H1 (cell line): ENCODE results near the gene PRR14L. TPM values are rescaled to one million over a fixed set of nuclear protein-coding genes. Genes with fewer than 3 reads are reported as not detected.

Source experiments
- CTCF ChIA-PET: fragments of 300-600 bp; sonication (Branson Sonifier 250); formaldehyde crosslinking; loops from one replicate; lab custom pipeline; 2021; ENCODE audit not compliant: partially characterized antibody; lab: Charles Lee
- POLR2A ChIA-PET: fragments of 300-600 bp; sonication (Branson Sonifier 250); formaldehyde crosslinking; loops from one replicate; lab custom pipeline; 2021; ENCODE audit warnings: inconsistent platforms; ENCODE audit not compliant: partially characterized antibody; lab: Charles Lee
- DNase-seq, 2 experiments: peaks; one replicate each; pipeline versions ENCODE4 v3.0.0 to v3.0.0-alpha.2; 2010 to 2022; ENCODE audit warnings: low spot score in 2 of 2, low read depth in 1 of 2, mixed read lengths in 1 of 2
- FAIRE-seq: peaks from 2 replicates; lab custom pipeline; 2011; peaks lifted over from hg19 to GRCh38; lab: Jason Lieb, UNC
- H2AFZ ChIP-seq: 2 replicates; pipeline ENCODE4 v1.8.1; 2012; ENCODE audit warnings: low read length, inconsistent platforms
- H2AK5ac ChIP-seq: 2 replicates; pipeline ENCODE4 v1.6.1; 2013; ENCODE audit warnings: low read depth, low read length
- H2BK120ac ChIP-seq: replicated peaks from 2 replicates; pipeline ENCODE3; 2013; ENCODE audit warnings: low read depth, low read length, inconsistent platforms
- H2BK12ac ChIP-seq: 2 replicates; pipeline ENCODE4 v1.6.1; 2013; ENCODE audit warnings: low read depth, low read length
- H2BK15ac ChIP-seq: 2 replicates; pipeline ENCODE4 v1.6.1; 2013; ENCODE audit warnings: low read length
- H2BK20ac ChIP-seq: 2 replicates; pipeline ENCODE4 v1.6.1; 2013; ENCODE audit warnings: low read length
- H2BK5ac ChIP-seq: 2 replicates; pipeline ENCODE4 v1.6.1; 2013; ENCODE audit warnings: low read depth, low read length
- H3K14ac ChIP-seq: 2 replicates; pipeline ENCODE4 v1.6.1; 2013; ENCODE audit warnings: inconsistent platforms; ENCODE audit not compliant: insufficient read length
- H3K18ac ChIP-seq: 2 replicates; pipeline ENCODE4 v1.6.1; 2013; ENCODE audit warnings: low read length; ENCODE audit errors: extremely low read depth
- H3K23ac ChIP-seq: 2 replicates; pipeline ENCODE4 v1.6.1; 2013; ENCODE audit warnings: inconsistent platforms; ENCODE audit not compliant: insufficient read length
- H3K23me2 ChIP-seq: 2 replicates; pipeline ENCODE4 v1.6.1; 2013; ENCODE audit warnings: low read depth, low read length
- H3K27ac ChIP-seq: 2 replicates; pipeline ENCODE4 v1.6.1; 2011; ENCODE audit warnings: low read depth, low read length, inconsistent platforms
- H3K27me3 ChIP-seq, 4 experiments: replicated peaks in 1 of 4; 1 replicate in 1 of 4; 2 replicates in 3 of 4; pipeline versions ENCODE4 v1.6.1 to v1.8.1; 2011 to 2013; ENCODE audit warnings: low read length in 3 of 4, mild to moderate bottlenecking in 3 of 4, inconsistent platforms in 2 of 4, mixed read lengths in 2 of 4, moderate library complexity in 1 of 4; ENCODE audit not compliant: control insufficient read depth in 3 of 4, insufficient read depth in 3 of 4; ENCODE audit errors: extremely low read depth in 1 of 4
- H3K36me3 ChIP-seq, 4 experiments: 2 replicates each; pipeline versions ENCODE4 v1.6.1 to v1.8.1; 2011 to 2013; ENCODE audit warnings: mild to moderate bottlenecking in 4 of 4, low read length in 3 of 4, moderate library complexity in 2 of 4, control low read depth in 1 of 4, inconsistent platforms in 1 of 4; ENCODE audit not compliant: insufficient read depth in 4 of 4, control insufficient read depth in 2 of 4
- H3K4ac ChIP-seq: replicated peaks from 2 replicates; pipeline ENCODE3; 2013; ENCODE audit warnings: low read length, low read depth, mixed read lengths, inconsistent platforms; ENCODE audit not compliant: insufficient read length
- H3K4me1 ChIP-seq, 4 experiments: replicated peaks in 1 of 4; 1 replicate in 1 of 4; 2 replicates in 3 of 4; pipeline versions ENCODE4 v1.6.1 to v1.8.1; 2011 to 2013; ENCODE audit warnings: low read length in 3 of 4, inconsistent platforms in 2 of 4, mixed read lengths in 1 of 4; ENCODE audit not compliant: insufficient read depth in 4 of 4, control insufficient read depth in 3 of 4
- H3K4me2 ChIP-seq, 2 experiments: 2 replicates each; pipeline versions ENCODE4 v1.6.1 to v1.8.1; 2011 to 2013; ENCODE audit warnings: low read depth in 2 of 2, low read length in 2 of 2, control low read depth in 1 of 2, inconsistent platforms in 1 of 2, mild to moderate bottlenecking in 1 of 2; ENCODE audit not compliant: insufficient read depth in 1 of 2
- H3K4me3 ChIP-seq, 4 experiments: fragments of 200-600, 300-600 bp in 1 of 4; sonication (generic), shearing (Covaris generic), sonication (Bioruptor Twin) in 1 of 4; 2 replicates each; pipeline versions ENCODE4 v1.5.1 to v1.8.1; 2011 to 2016; ENCODE audit warnings: low read length in 4 of 4, low read depth in 3 of 4, control low read depth in 2 of 4, inconsistent platforms in 2 of 4, mild to moderate bottlenecking in 2 of 4, mixed read lengths in 1 of 4, moderate library complexity in 1 of 4; ENCODE audit not compliant: insufficient read depth in 2 of 4; ENCODE audit errors: extremely low read depth in 1 of 4
- H3K56ac ChIP-seq: replicated peaks from 2 replicates; pipeline ENCODE3; 2013; ENCODE audit warnings: low read depth, mild to moderate bottlenecking, mixed read lengths, low read length, inconsistent platforms; ENCODE audit not compliant: insufficient read length
- H3K79me1 ChIP-seq: 2 replicates; pipeline ENCODE4 v1.6.1; 2013; ENCODE audit warnings: low read depth, low read length, control low read depth
- H3K79me2 ChIP-seq, 2 experiments: 2 replicates each; pipeline versions ENCODE4 v1.6.1 to v1.8.1; 2012 to 2013; ENCODE audit warnings: low read length in 2 of 2, mild to moderate bottlenecking in 2 of 2, inconsistent platforms in 1 of 2; ENCODE audit not compliant: insufficient read depth in 2 of 2, control insufficient read depth in 1 of 2
- H3K9ac ChIP-seq, 4 experiments: replicated peaks in 1 of 4; 1 replicate in 1 of 4; 2 replicates in 3 of 4; pipeline versions ENCODE4 v1.6.1 to v1.8.1; 2011 to 2013; ENCODE audit warnings: low read depth in 3 of 4, low read length in 3 of 4, control low read depth in 2 of 4, mild to moderate bottlenecking in 2 of 4, moderate library complexity in 2 of 4, inconsistent platforms in 1 of 4; ENCODE audit errors: extremely low read depth in 1 of 4
- H3K9me3 ChIP-seq, 2 experiments: 2 replicates each; pipeline versions ENCODE4 v1.6.1 to v1.8.1; 2012 to 2013; ENCODE audit warnings: mild to moderate bottlenecking in 2 of 2, moderate library complexity in 2 of 2, control low read depth in 1 of 2, inconsistent platforms in 1 of 2, low read depth in 1 of 2, low read length in 1 of 2, mixed read lengths in 1 of 2; ENCODE audit not compliant: insufficient read depth in 2 of 2
- H4K20me1 ChIP-seq, 2 experiments: replicated peaks in 1 of 2; 2 replicates each; pipeline versions ENCODE3 to v1.8.1; 2011 to 2013; ENCODE audit warnings: inconsistent platforms in 2 of 2, low read length in 2 of 2, mild to moderate bottlenecking in 1 of 2; ENCODE audit not compliant: insufficient read depth in 2 of 2, control insufficient read depth in 1 of 2
- H4K5ac ChIP-seq: 2 replicates; pipeline ENCODE4 v1.6.1; 2013; ENCODE audit warnings: low read length, low read depth, mixed read lengths, inconsistent platforms; ENCODE audit not compliant: insufficient read length
- H4K8ac ChIP-seq: 2 replicates; pipeline ENCODE4 v1.8.0; 2013; ENCODE audit warnings: mild to moderate bottlenecking, moderate library complexity, low read length, inconsistent platforms; ENCODE audit not compliant: insufficient read depth; ENCODE audit errors: extremely low read depth
- H4K91ac ChIP-seq: replicated peaks from 2 replicates; pipeline ENCODE3; 2013; ENCODE audit warnings: low read length, mixed read lengths, inconsistent platforms; ENCODE audit not compliant: insufficient read length
- SP1 ChIP-seq: IDR thresholded peaks from 2 replicates; pipeline ENCODE4 v1.6.1; 2011; ENCODE audit warnings: low read depth, low read length
- WGBS, 2 experiments: shearing (Covaris generic) in 1 of 2; methylation state at CpG; one replicate each; pipeline versions ENCODE4 v1.1.6 to v1.1.7; 2013 to 2015; ENCODE audit warnings: low lambda C conversion rate in 2 of 2, mixed read lengths in 2 of 2, inconsistent platforms in 1 of 2, low coverage in 1 of 2, missing lambda C conversion rate in 1 of 2; ENCODE audit not compliant: insufficient replicate concordance in 2 of 2, insufficient coverage in 1 of 2, insufficient read length in 1 of 2; ENCODE audit errors: extremely low coverage in 1 of 2, missing lambda C conversion rate in 1 of 2; 5-methylcytosine and 5-hydroxymethylcytosine counted together
- polyA plus RNA-seq, 7 experiments: library from polyadenylated mRNA; depleted of rRNA in 3 of 7; stranded (reverse) in 5 of 7; unstranded in 2 of 7; fragments of >200 nt in 5 of 7; fragments of 200-250 nt in 2 of 7; gene quantifications; 1 replicate in 5 of 7; 2 replicates in 1 of 7; 4 replicates in 1 of 7; pipeline versions ENCODE4 v1.2.1 to v1.2.3, GENCODE V29; 2011 to 2013; ENCODE audit warnings: missing spikeins in 2 of 7, mixed read lengths in 2 of 7
- total RNA-seq: library from RNA; stranded (reverse); fragmentation: NEBNext Ultra II Directional; extraction: Animal tissue kit (Norgen Biotek cat#: 25700); gene quantifications from 2 replicates; pipeline ENCODE4 v1.2.1, GENCODE V29; 2021

PRR14L gene
- total and polyA plus RNA-seq, 2 of the 8 experiments (the other 6 are each of a cell fraction or from before 2014, with no cell fraction given): 26.5 to 98.6 TPM

GRCh38 chr22:31652911-31653684 is 96.8 kb downstream of the PRR14L start:
- H4K20me1 ChIP-seq: peaks cover 0 to 5% of the 10 kb centered on the region in 2 experiments
- H3K14ac ChIP-seq: no peak overlapping the region
- H2BK15ac ChIP-seq: no peak overlapping the region
- H3K79me2 ChIP-seq: peaks cover 2 to 78% of the 10 kb centered on the region in 2 experiments; a peak in 3 of 4 replicates
- no peak for DNase-seq
- H3K27me3 ChIP-seq: no peaks in the 10 kb centered on the region
- no peak overlapping the region for H3K18ac ChIP-seq
- peaks cover 0 to under 1% (median under 1%) of the 10 kb centered on the region in 4 experiments; a peak in 4 of 7 replicates for H3K4me1 ChIP-seq
- H4K8ac ChIP-seq: no peak overlapping the region
- H2BK120ac ChIP-seq: no peak overlapping the region
- no peak overlapping the region for H3K56ac ChIP-seq
- no peak overlapping the region for H4K91ac ChIP-seq
- ChIA-PET CTCF (interaction anchor here (0.6 to 0.8 kb wide), 3 partner anchors 13 to 316 kb away, joined by 3 read pairs; no protein-coding TSS in a partner anchor), POLR2A (no interaction called here)
- no peak overlapping the region for H3K4ac ChIP-seq
- H3K9me3 ChIP-seq: no peaks in the 10 kb centered on the region
- no peak overlapping the region for H3K27ac ChIP-seq
- H3K9ac ChIP-seq: no peak overlapping the region
- no peak overlapping the region for H2BK20ac ChIP-seq
- peaks cover 11% of the 10 kb centered on the region for H3K79me1 ChIP-seq
- FAIRE-seq: no peak
- H3K4me2 ChIP-seq: no peak overlapping the region
- no peak overlapping the region for H4K5ac ChIP-seq
- no peak overlapping the region for H3K4me3 ChIP-seq
- H3K36me3 ChIP-seq: peaks cover 0 to 6% (median 0%) of the 10 kb centered on the region in 4 experiments; a peak in 1 of 8 replicates
- 90% methylated on average over 9 of the region's 9 CpGs; no CpG with 5 or more reads in 1 of the 2 experiments for WGBS, 2 experiments
- no peak overlapping the region for H2BK5ac ChIP-seq
- no peak overlapping the region for H2AK5ac ChIP-seq
- H2AFZ ChIP-seq: no peak overlapping the region
- no peaks in the 10 kb centered on the region for H3K23me2 ChIP-seq
- no peak overlapping the region for H3K23ac ChIP-seq
- H2BK12ac ChIP-seq: no peak overlapping the region
- no peak for TF ChIP-seq SP1
